Activated CD4-positive, alpha-beta T cell treated with anti-CD3 and anti-CD28 coated beads, Interleukin-2, amount 50 U/mL, for 24 hours (primary cell): ENCODE results near the gene SCYGR8.
A peak's percentile ranks its signal among the peaks of the same experiment; 100 is the strongest.

ENCODE experiments used
- DNase-seq, 2 donors: peaks; one replicate each; pipeline ENCODE4 v3.0.0-alpha.2; 2020; ENCODE audit warnings: low read depth in 1 of 2, low spot score in 1 of 2

SCYGR8 gene

DNA sequence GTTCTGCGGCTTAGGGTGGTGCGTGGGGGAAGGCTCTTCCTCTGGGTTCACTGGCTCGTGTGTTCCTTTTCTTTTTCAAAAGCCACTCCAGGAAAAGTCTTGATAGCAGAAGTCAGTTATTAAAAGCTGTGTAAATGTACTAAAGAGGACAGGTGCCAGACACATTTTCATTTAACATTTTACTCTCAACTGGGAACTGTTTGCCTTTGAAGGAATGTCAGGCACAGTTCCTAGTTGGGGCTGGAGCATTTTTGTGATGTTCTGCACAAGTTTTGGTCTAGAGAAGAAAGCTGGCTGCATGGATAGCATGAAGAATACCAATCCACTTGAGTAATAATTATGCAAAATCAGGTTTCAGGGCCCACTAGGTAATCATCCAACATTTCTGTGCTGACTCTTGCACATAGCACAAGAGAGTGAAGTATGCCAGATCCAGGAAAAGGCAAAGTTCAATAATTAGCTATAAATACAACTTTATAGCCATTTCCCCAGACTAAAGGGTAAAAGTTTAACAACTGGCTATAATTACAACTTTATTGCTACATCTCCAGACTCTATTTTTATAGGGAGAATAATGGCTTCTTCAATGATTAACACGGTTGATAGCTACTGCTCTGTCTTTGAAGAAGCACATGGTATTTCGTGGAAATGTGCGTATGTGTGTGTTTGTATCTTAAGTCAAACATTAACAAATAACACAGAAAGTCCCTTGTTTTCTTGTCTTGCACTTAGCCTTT, 16.2 kb downstream of the SCYGR8 start:
- DNase-seq: no peak

- DNase-seq: no peak
Observed at GRCh38 chr2:227765788-227766372, 20.2 kb downstream of the SCYGR8 start.

GRCh38 chr2:227766373-227766883, 20.7 kb downstream of the SCYGR8 start:
- DNase-seq: peak; percentile 40 to 47

GRCh38 chr2:227767830-227768229, 22.1 kb downstream of the SCYGR8 start:
- DNase-seq: no peak

DNA sequence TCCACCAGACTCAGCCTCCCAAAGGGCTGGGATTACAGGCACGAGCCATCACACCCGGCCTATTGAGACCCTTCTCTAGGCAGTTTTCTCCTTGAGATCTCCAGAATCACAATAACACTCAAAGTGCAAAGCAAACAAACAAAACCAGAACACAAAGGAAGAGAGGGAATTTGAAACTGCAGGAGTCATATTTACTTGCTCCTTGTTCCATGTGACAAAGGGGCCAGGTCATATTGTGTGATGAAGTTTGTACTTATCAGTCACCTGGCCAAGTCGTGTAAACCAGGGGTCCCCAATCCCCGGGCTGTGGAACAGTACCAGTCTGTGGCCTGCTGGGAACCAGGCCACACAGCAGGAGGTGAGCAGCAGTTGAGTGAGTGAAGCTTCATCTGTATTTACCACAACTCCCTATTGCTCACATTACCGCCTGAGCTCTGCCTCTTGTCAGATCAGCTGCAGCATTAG, 26.5 kb downstream of the SCYGR8 start:
- DNase-seq: no peak

DNA sequence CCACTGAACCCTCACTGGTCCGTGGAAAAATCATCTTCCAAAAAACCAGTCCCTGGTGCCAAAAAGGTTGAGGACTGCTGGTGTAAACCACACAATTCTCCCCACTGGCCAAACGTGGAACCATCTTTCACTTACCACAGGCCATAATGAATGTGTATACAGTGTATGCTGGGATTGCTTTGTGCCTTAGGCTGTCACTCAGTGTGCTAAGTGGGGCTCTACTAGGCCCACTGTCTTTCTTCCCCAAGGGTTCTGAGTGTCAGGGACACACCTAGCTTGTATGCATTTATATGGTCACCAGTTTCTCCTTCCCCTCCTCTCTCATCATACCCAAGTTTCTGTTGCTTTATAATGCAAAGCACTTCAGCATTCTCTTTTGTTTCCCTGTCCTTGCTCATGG, 27.2 kb downstream of the SCYGR8 start:
- no peak for DNase-seq

- DNase-seq: no peak
Observed at GRCh38 chr2:227774011-227774624, 28.4 kb downstream of the SCYGR8 start.

DNA sequence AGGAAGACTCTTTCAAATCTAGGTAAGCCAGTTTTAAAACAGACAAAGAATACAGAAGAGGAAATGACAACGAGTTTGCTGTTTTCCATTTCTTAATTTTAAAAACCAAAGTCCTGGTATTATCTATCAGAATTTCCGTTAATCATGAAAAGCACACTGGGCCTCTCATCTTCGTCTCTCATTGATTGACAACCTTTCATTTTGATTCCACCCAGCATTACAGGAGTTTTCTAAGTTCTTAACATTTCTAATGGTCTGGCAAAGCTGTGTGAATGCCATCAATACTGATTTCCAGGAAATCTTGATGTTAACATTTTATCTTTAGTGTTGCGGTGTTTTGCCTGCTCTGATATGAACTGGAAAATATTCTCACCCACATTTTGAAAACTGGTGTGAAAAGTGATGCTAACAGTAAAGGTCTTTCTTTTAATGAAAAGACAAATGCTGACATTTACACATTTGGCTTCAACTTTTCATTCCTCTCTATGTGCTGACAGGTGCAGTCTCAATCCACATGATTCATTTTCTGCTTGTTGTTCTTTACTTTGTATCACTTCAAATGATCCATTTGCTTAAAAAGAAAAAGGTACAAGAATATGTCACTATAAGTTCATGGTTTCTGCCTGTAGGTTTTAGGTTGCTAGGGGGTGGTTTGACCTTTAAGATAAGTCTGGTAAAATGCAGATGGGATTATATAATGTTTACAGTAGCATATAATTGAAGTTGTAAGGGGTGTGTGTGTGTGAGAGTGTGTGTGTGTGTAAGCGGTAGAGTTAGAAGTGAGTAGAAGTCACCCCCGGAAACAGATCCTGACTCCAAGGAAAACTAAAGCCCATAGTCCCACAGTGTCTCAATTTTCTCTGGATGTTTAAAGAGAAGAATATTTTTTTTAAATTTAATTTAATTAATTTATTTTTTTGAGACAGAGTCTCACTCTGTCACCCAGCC, 29.5 kb downstream of the SCYGR8 start:
- no peak for DNase-seq

DNA sequence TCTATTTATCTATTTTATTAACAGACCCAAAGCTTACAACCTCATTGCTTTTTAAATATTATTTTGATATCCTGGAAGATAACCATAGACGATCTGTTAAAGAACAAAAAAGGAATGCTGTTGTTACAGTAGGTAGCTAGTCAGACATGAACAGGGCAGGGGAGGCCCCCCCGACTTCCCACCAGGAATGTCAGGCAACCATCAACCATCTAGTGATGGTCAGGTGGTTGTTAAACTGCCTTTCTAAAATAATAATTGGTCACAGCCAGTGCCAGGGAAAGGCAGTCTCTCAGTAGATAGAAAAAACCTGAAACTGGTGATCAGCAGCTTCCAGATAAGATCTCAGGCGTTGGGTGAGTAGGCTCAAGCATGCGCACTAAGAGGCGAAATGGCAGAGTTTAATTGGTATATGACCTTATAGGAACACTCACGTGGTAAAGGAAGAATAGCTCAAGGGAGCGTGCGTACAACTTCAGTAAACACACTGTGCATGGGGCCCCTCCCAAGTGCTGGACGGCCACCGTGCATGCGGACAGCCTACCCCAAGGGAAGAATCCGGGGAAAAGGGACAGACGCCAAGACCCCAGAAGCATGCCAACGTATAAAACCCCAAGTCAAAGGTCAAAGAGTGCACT, 35.4 kb downstream of the SCYGR8 start:
- no peak for DNase-seq

DNA sequence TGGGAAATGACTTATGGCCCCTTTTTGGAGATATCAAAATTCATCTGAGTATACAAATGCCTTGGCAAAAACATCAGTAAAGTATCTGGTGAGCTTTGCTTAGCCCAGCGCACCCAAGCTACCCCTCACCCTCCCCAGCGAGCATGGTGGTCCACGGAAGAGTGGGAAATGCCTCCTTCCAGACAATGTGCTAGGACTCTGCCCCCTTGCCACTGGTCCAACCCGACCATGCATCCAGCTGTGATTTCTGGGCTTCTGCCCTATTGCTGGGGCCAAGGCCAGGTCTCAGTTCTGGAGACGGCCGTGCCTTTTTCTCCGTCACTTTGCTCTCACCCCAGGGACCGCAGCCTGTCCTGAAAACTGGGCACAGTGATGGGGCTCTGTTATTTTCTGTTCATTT, 36.1 kb downstream of the SCYGR8 start:
- DNase-seq: no peak

GRCh38 chr2:227782804-227783203, 37.1 kb downstream of the SCYGR8 start:
- DNase-seq: no peak

DNA sequence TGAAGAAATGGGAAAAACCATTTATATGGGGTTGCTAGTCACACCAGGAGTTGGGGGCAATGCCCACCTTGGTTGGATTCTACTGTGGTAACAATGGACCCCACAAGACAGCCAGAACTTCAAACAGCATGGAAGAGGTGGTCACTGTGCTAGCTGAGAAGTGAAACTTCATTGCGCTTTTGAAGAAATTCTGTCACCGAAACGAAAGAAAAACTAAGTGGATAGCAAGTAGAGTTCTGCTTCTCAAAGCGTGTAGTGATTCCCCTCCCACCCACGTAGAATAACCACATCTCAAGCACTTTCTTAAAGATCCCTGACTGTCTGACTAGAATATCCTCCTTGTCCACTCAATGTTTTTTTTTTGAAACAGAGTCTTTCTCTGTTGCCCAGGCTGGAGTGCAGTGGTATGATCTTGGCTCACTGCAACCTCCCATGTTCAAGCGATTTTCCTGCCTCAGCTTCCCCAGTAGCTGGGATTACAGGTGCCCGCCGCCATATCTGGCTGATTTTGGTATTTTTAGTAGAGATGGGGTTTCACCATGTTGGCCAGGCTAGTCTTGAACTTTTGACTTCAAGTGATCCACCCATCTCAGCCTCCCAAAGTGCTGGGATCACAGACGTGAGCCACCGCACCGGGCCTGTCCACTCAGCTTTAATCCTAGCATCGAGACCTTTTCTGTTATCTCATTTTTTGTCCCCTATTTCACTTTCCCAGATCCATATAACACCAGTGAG, 37.9 kb downstream of the SCYGR8 start:
- DNase-seq: no peak

- DNase-seq: no peak
Observed at GRCh38 chr2:227785293-227785692, 39.6 kb downstream of the SCYGR8 start.

GRCh38 chr2:227788561-227789018, 42.9 kb downstream of the SCYGR8 start:
- no peak for DNase-seq

GRCh38 chr2:227789803-227790202, 44.1 kb downstream of the SCYGR8 start:
- DNase-seq: no peak

DNA sequence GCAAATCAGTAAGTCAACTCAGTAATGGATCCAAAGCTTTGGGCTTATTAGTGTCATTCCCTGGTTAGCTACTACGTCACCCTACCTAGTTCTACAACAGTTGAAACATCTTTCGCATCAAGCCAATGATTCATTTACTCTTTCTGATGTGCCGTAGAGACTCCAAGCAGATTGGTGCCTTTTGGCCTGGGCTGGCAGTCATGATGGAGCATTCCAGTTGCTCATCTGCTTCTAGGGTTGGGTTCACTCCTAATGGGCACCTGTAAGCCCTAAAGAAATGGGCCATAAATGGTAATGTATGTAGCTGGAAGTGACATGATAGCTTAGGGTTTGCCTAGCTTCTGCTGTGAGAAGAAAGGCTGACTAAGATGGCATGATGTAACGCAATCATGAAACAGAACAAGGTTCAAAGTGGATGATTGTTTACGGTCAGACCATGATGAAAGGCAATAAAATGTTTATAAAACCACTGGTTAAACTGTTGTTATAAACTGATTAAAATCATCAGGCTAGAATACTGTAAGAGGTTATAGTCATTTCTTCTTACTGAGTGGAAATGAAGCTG, 47.5 kb downstream of the SCYGR8 start:
- no peak for DNase-seq
